Loucy (cell line): ENCODE data around the gene MFN1.

Experiments used
- CTCF ChIP-seq: fragments of 200-600 bp; sonication (generic); conservative IDR thresholded peaks from 2 replicates; pipeline ENCODE4 v1.5.1; 2014; ENCODE audit warnings: mild to moderate bottlenecking, antibody characterized with exemption, low read length
- EZH2phosphoT487 ChIP-seq: fragments of 200-600 bp; IDR thresholded peaks from 2 replicates; pipeline ENCODE4 v1.6.1; 2018; ENCODE audit warnings: antibody characterized with exemption, mild to moderate bottlenecking, moderate library complexity, borderline replicate concordance

- TF ChIP-seq CTCF (no peak), EZH2phosphoT487 (no peak)
Observed at GRCh38 chr3:179308001-179308400, 39.5 kb upstream of the MFN1 start.
